Measurements from ENCODE around the gene NID2. TPM values are rescaled to one million over a fixed set of nuclear protein-coding genes. Genes with fewer than 3 reads are reported as not detected.

Gene NID2
- total RNA-seq, 2 donors from 2014 or later = 18.8 to 28.7 TPM

GRCh38 chr14:52012635-52013034 is 56.2 kb downstream of the NID2 start:
- intact Hi-C loops (cut with DNase I) = no loop called here
- Histone ChIP-seq H3K27ac (no peak overlapping the region), H3K4me1 (no peaks in the 10 kb centered on the region), H3K9me3 (no peaks in the 10 kb centered on the region), H3K36me3 (peaks cover 3% of the 10 kb centered on the region), H3K4me3 (no peak overlapping the region), H3K27me3 (no peaks in the 10 kb centered on the region), H3K9ac (ENCODE audit: low read depth in 2 of 2, low read length in 2 of 2) (no peak overlapping the region)
- DNase-seq = no peak
- no peak for TF ChIP-seq CTCF (IDR thresholded peaks at IDR 0.05)

- DNase-seq = no peak
- Histone ChIP-seq H3K9me3 (no peaks in the 10 kb centered on the region), H3K27ac (no peak overlapping the region), H3K4me1 (no peaks in the 10 kb centered on the region), H3K9ac (ENCODE audit: low read depth in 2 of 2, low read length in 2 of 2) (no peak overlapping the region), H3K4me3 (no peak overlapping the region), H3K27me3 (no peaks in the 10 kb centered on the region), H3K36me3 (peaks cover 3% of the 10 kb centered on the region)
- TF ChIP-seq CTCF (IDR thresholded peaks at IDR 0.05) = no peak
- intact Hi-C loops (cut with DNase I) = no loop called here
Measured at GRCh38 chr14:52011523-52011922, 57.3 kb downstream of the NID2 start.

- H3K27ac ChIP-seq = no peak overlapping the region
- H3K9ac ChIP-seq (ENCODE audit: low read depth in 2 of 2, low read length in 2 of 2) = no peak overlapping the region
Measured at GRCh38 chr14:52010173-52010693, 58.6 kb downstream of the NID2 start.

GRCh38 chr14:52008136-52008535 is 60.7 kb downstream of the NID2 start:
- no peaks in the 10 kb centered on the region for H3K9me3 ChIP-seq
- intact Hi-C loops (cut with DNase I) = loop anchor here (10.0 kb wide), 1 partner anchor 467 kb away; no protein-coding TSS in a partner anchor
- H3K9ac ChIP-seq (ENCODE audit: low read depth in 2 of 2, low read length in 2 of 2) = no peak overlapping the region
- H3K36me3 ChIP-seq = peaks cover 8% of the 10 kb centered on the region
- TF ChIP-seq CTCF (IDR thresholded peaks at IDR 0.05) = no peak
- H3K27ac ChIP-seq = no peak overlapping the region
- no peak overlapping the region for H3K4me3 ChIP-seq
- no peak for DNase-seq
- H3K27me3 ChIP-seq = no peaks in the 10 kb centered on the region
- no peaks in the 10 kb centered on the region for H3K4me1 ChIP-seq

More at GRCh38 chr14:52010173-52010693, 58.6 kb downstream of the NID2 start:
- DNase-seq = no peak
- no peaks in the 10 kb centered on the region for H3K4me1 ChIP-seq
- no peak overlapping the region for H3K4me3 ChIP-seq
- peaks cover 3% of the 10 kb centered on the region for H3K36me3 ChIP-seq
- H3K9me3 ChIP-seq = no peaks in the 10 kb centered on the region
- intact Hi-C loops (cut with DNase I) = no loop called here
- TF ChIP-seq CTCF (IDR thresholded peaks at IDR 0.05) = no peak
- no peaks in the 10 kb centered on the region for H3K27me3 ChIP-seq

GRCh38 chr14:52007637-52008036 is 61.2 kb downstream of the NID2 start:
- no peak for TF ChIP-seq CTCF (IDR thresholded peaks at IDR 0.05)
- H3K27ac ChIP-seq = no peak overlapping the region
- peaks cover 8% of the 10 kb centered on the region for H3K36me3 ChIP-seq
- no peak for DNase-seq
- no peaks in the 10 kb centered on the region for H3K9me3 ChIP-seq
- H3K9ac ChIP-seq (ENCODE audit: low read depth in 2 of 2, low read length in 2 of 2) = no peak overlapping the region
- no peaks in the 10 kb centered on the region for H3K27me3 ChIP-seq
- H3K4me1 ChIP-seq = no peaks in the 10 kb centered on the region
- H3K4me3 ChIP-seq = no peak overlapping the region
- intact Hi-C loops (cut with DNase I) = loop anchor here (10.0 kb wide), 1 partner anchor 467 kb away; no protein-coding TSS in a partner anchor
